ENCODE data around the gene GRM1. TPM values are rescaled to one million over a fixed set of nuclear protein-coding genes. Genes with fewer than 3 reads are reported as not detected.

Gene GRM1
- total and polyA plus RNA-seq, 2 of the 4 experiments (the other 2 are of a cell fraction) = not detected

GRCh38 chr6:146381486-146381885, 352.6 kb downstream of the GRM1 start:
- no peak overlapping the region for H2BK20ac ChIP-seq (ENCODE audit: low read depth, low read length)
- ATAC-seq (ENCODE audit: low read depth) (no peak), DNase-seq (no peak)
- BruUV-seq (replicated peaks) = no TSS peak
- no peak overlapping the region for H3K4ac ChIP-seq (ENCODE audit: low read depth, low read length)
- H3K4me2 ChIP-seq (ENCODE audit: low read depth, low read length) = no peak overlapping the region
- no peaks in the 10 kb centered on the region for H3K36me3 ChIP-seq (ENCODE audit: control insufficient read depth, insufficient read depth, low read length)
- no peak overlapping the region for H2BK120ac ChIP-seq (ENCODE audit: low read depth, low read length)
- no peak overlapping the region for H2BK15ac ChIP-seq (ENCODE audit: low read depth, low read length)
- no peak overlapping the region for H4K91ac ChIP-seq (ENCODE audit: insufficient read depth, low read depth, low read length)
- no peak overlapping the region for H2AK9ac ChIP-seq (replicated peaks; ENCODE audit: low read depth, low read length, poor library complexity)
- intact Hi-C loops (cut with micrococcal nuclease) (no loop called here), in situ Hi-C loops (cut with MboI; ENCODE audit: low sequenced_read_pairs) (no loop called here), dilution Hi-C loops (cut with HindIII; ENCODE audit: low sequenced_read_pairs, unreplicated experiment) (no loop called here)
- H3K56ac ChIP-seq (ENCODE audit: extremely low read depth, insufficient read depth, low read length) = no peak overlapping the region
- no peak overlapping the region for H4K5ac ChIP-seq (ENCODE audit: low read depth, low read length)
- no peak overlapping the region for H2AK5ac ChIP-seq (ENCODE audit: low read depth, low read length)
- TF ChIP-seq RFX5 (IDR thresholded peaks at IDR 0.05; ENCODE audit: low read depth, low read length) = no peak
- no peak for TF ChIP-seq RAD21 (IDR thresholded peaks at IDR 0.05; ENCODE audit: low read length)
- no peak for TF ChIP-seq SMC3 (IDR thresholded peaks at IDR 0.05; ENCODE audit: low read depth, low read length)
- TF ChIP-seq ELK1 (IDR thresholded peaks at IDR 0.05; ENCODE audit: borderline replicate concordance, low read depth, low read length) = no peak
- TF ChIP-seq NFE2L2 (IDR thresholded peaks at IDR 0.05; ENCODE audit: low read depth, low read length) = no peak
- no peak for TF ChIP-seq USF2 (IDR thresholded peaks at IDR 0.05; ENCODE audit: low read depth, low read length)
- no peaks in the 10 kb centered on the region for H3K79me1 ChIP-seq (ENCODE audit: low read depth in 1 of 2, low read length in 2 of 2)
- no peak overlapping the region for H4K8ac ChIP-seq (ENCODE audit: low read depth in 2 of 2, low read length in 2 of 2)
- H3K27ac ChIP-seq (ENCODE audit: insufficient read depth, low read length) = no peak overlapping the region
- ChIA-PET POLR2A (ENCODE audit: unreplicated experiment) (no interaction called here), CTCF (no interaction called here)
- H3K14ac ChIP-seq (replicated peaks; ENCODE audit: low read depth, low read length) = no peak overlapping the region
- H3K9ac ChIP-seq (ENCODE audit: low read depth, low read length) = no peak overlapping the region
- H2BK5ac ChIP-seq (ENCODE audit: low read depth, low read length, poor library complexity, severe bottlenecking) = no peak overlapping the region
- H3K23ac ChIP-seq (ENCODE audit: low read depth, low read length) = no peak overlapping the region
- no peak overlapping the region for H3K18ac ChIP-seq (ENCODE audit: low read depth, low read length)
- no peaks in the 10 kb centered on the region for H3K27me3 ChIP-seq (ENCODE audit: control insufficient read depth, insufficient read depth, low read length)
- H3K9me3 ChIP-seq (ENCODE audit: control insufficient read depth, insufficient read depth, low read length) = peaks cover 9% of the 10 kb centered on the region; the same call in 1 of the 2 replicates
- H2AFZ ChIP-seq (replicated peaks; ENCODE audit: low read length, poor library complexity) = no peak overlapping the region
- H4K20me1 ChIP-seq (ENCODE audit: insufficient read depth, low read length) = no peaks in the 10 kb centered on the region
- no CpG with 5 or more reads among the region's 3 CpGs for WGBS, 2 experiments (ENCODE audit: extremely low coverage in 2 of 2, insufficient read length in 1 of 2)
- H3K4me1 ChIP-seq (ENCODE audit: control insufficient read depth, insufficient read depth, low read length) = no peaks in the 10 kb centered on the region
- no peak overlapping the region for H3K4me3 ChIP-seq (ENCODE audit: insufficient read depth, low read depth, low read length)
- no peaks in the 10 kb centered on the region for H3K9me1 ChIP-seq (ENCODE audit: insufficient read depth, low read length)

All from IMR-90 (cell line).